Breast epithelium (tissue), 3 donors: Measurements from ENCODE around the gene TCF23.

Source experiments
- CTCF ChIP-seq, 3 donors: fragments of 450-650 bp; IDR thresholded peaks; one replicate each; pipeline ENCODE4 v1.5.1; 2016 to 2017; ENCODE audit warnings: antibody characterized with exemption in 3 of 3, mild to moderate bottlenecking in 3 of 3, moderate library complexity in 3 of 3
- POLR2A ChIP-seq: fragments of 450-650 bp; IDR thresholded peaks from one replicate; pipeline ENCODE4 v1.6.1; 2016; ENCODE audit warnings: antibody characterized with exemption, mild to moderate bottlenecking, moderate library complexity
- POLR2AphosphoS5 ChIP-seq, 3 donors: sonication (generic); formaldehyde crosslinking; IDR thresholded peaks; one replicate each; pipeline ENCODE4 v1.6.1; 2017; ENCODE audit warnings: antibody characterized with exemption in 3 of 3

- TF ChIP-seq CTCF (IDR thresholded peaks at IDR 0.05) = no peak
- TF ChIP-seq POLR2AphosphoS5 (IDR thresholded peaks at IDR 0.05) = no peak
- TF ChIP-seq POLR2A = no peak
Observed at GRCh38 chr2:27138111-27138510, 10.7 kb upstream of the TCF23 start.
